PFSK-1 (cell line): ENCODE results near the gene SNX10.

Source experiments
- FOXP2 ChIP-seq: optimal IDR thresholded peaks from 2 replicates; pipeline ENCODE3; 2011; ENCODE audit warnings: borderline replicate concordance, control low read depth, inconsistent platforms; ENCODE audit not compliant: insufficient read depth; ENCODE audit errors: extremely low read length, extremely low read depth
- POLR2AphosphoS5 ChIP-seq: IDR thresholded peaks from 2 replicates; pipeline ENCODE4 v1.6.1; 2012; ENCODE audit warnings: low read depth, mild to moderate bottlenecking, control low read depth, low read length, moderate library complexity
- REST ChIP-seq, 2 experiments: IDR thresholded peaks; 2 replicates each; pipeline versions ENCODE4 v1.6.1 to v1.8.0; 2011 to 2012; ENCODE audit warnings: low read depth in 2 of 2, low read length in 2 of 2, control low read depth in 1 of 2, inconsistent platforms in 1 of 2, mild to moderate bottlenecking in 1 of 2, moderate library complexity in 1 of 2; ENCODE audit not compliant: insufficient read depth in 1 of 2
- SIN3A ChIP-seq: IDR thresholded peaks from 2 replicates; pipeline ENCODE4 v1.6.1; 2012; ENCODE audit warnings: mild to moderate bottlenecking, low read length, moderate library complexity, borderline replicate concordance; ENCODE audit not compliant: insufficient read depth
- TAF1 ChIP-seq: IDR thresholded peaks from 2 replicates; pipeline ENCODE4 v1.6.1; 2012; ENCODE audit warnings: low read length, control low read depth, borderline replicate concordance; ENCODE audit not compliant: insufficient read depth

GRCh38 chr7:26423436-26423835, 131.8 kb downstream of the SNX10 start:
- TF ChIP-seq POLR2AphosphoS5 (no peak), REST (IDR thresholded peaks at IDR 0.05; ENCODE audit: insufficient read depth in 1 of 2, low read depth in 2 of 2, low read length in 2 of 2) (no peak), SIN3A (no peak), TAF1 (no peak), FOXP2 (no peak)
